K562 (cell line): ENCODE data around the gene PSMB7.

Source experiments
- CEBPB ChIP-seq: fragments of 450-650 bp; IDR thresholded peaks from 2 replicates; pipeline ENCODE4 v1.6.1; 2016; ENCODE audit warnings: missing genetic modification characterization, missing compliant biosample characterization
- CTCF ChIP-seq, 3 experiments: IDR thresholded peaks in 2 of 3; conservative IDR thresholded peaks in 1 of 3; 2 replicates each; pipeline ENCODE4 v1.5.1; 2011 to 2012; ENCODE audit warnings: low read length in 3 of 3, mild to moderate bottlenecking in 3 of 3, control low read depth in 2 of 3, improper control_type of control experiment in 1 of 3, inconsistent platforms in 1 of 3, low read depth in 1 of 3, mixed read lengths in 1 of 3, moderate library complexity in 1 of 3; ENCODE audit not compliant: insufficient read depth in 2 of 3
- EP300 ChIP-seq: IDR thresholded peaks from 2 replicates; pipeline ENCODE4 v1.6.1; 2012; ENCODE audit warnings: low read length, improper control_type of control experiment
- EZH2 ChIP-seq: IDR thresholded peaks from 2 replicates; pipeline ENCODE4 v1.6.1; 2012; ENCODE audit warnings: low read depth, mild to moderate bottlenecking, inconsistent platforms, low read length, borderline replicate concordance
- FOS ChIP-seq: IDR thresholded peaks from 3 replicates; pipeline ENCODE4 v1.6.1; 2011; ENCODE audit not compliant: insufficient read length; ENCODE audit errors: extremely low read depth
- POLR2A ChIP-seq: fragments of 450-650 bp; conservative IDR thresholded peaks from 2 replicates; pipeline ENCODE4 v1.6.1; 2016
- PYGO2 ChIP-seq: fragments of 450-650 bp; IDR thresholded peaks from 2 replicates; pipeline ENCODE4 v1.6.1; 2016; ENCODE audit warnings: mild to moderate bottlenecking, missing genetic modification characterization, moderate library complexity, missing compliant biosample characterization
- RNF2 ChIP-seq: sonication (generic); IDR thresholded peaks from 2 replicates; pipeline ENCODE4 v1.6.1; 2016
- SMARCC2 ChIP-seq: fragments of 450-650 bp; IDR thresholded peaks from 2 replicates; pipeline ENCODE4 v1.6.1; 2017; ENCODE audit warnings: antibody characterized with exemption, moderate library complexity, mild to moderate bottlenecking, low read depth
- STAT6 ChIP-seq: sonication (generic); formaldehyde crosslinking; IDR thresholded peaks from 2 replicates; pipeline ENCODE4 v1.8.1; 2023; ENCODE audit warnings: mild to moderate bottlenecking, missing genetic modification reagents
- UBTF ChIP-seq, 2 experiments: IDR thresholded peaks; 2 replicates each; pipeline ENCODE4 v1.6.1; 2012; ENCODE audit warnings: improper control_type of control experiment in 2 of 2, low read depth in 2 of 2, low read length in 2 of 2, borderline replicate concordance in 1 of 2
- WHSC1 ChIP-seq: IDR thresholded peaks from one replicate; pipeline ENCODE4 v1.6.1; 2012; ENCODE audit warnings: low read length, control low read depth, inconsistent platforms
- ZBTB40 ChIP-seq, 2 experiments: fragments of 450-650 bp in 1 of 2; sonication (generic) in 1 of 2; formaldehyde crosslinking in 1 of 2; IDR thresholded peaks; 2 replicates each; pipeline versions ENCODE4 v1.7.1 to v1.9.0; 2016 to 2022; ENCODE audit warnings: inconsistent platforms in 1 of 2, mild to moderate bottlenecking in 1 of 2, missing genetic modification reagents in 1 of 2
- ZNF639 ChIP-seq, 2 experiments: fragments of 200-800 bp in 1 of 2; sonication (Bioruptor generic) in 1 of 2; sonication (generic) in 1 of 2; formaldehyde crosslinking in 1 of 2; IDR thresholded peaks in 1 of 2; conservative IDR thresholded peaks in 1 of 2; 2 replicates each; pipeline versions ENCODE4 v1.5.0 to v1.6.1; 2016 to 2020; ENCODE audit warnings: missing compliant biosample characterization in 1 of 2, missing genetic modification characterization in 1 of 2, missing genetic modification reagents in 1 of 2

- TF ChIP-seq ZNF639 (CRISPR knock-in tag; conservative IDR thresholded peaks at IDR 0.05 in 1 of 2, IDR thresholded peaks at IDR 0.05 in 1 of 2) (no peak), CTCF (IDR thresholded peaks at IDR 0.05 in 2 of 3, conservative IDR thresholded peaks at IDR 0.05 in 1 of 3; ENCODE audit: insufficient read depth in 2 of 3, low read depth in 1 of 3, low read length in 3 of 3) (no peak), PYGO2 (tag) (no peak), EP300 (no peak), WHSC1 (no peak), EZH2 (no peak), RNF2 (no peak), UBTF (IDR thresholded peaks at IDR 0.05; ENCODE audit: borderline replicate concordance in 1 of 2, low read depth in 2 of 2, low read length in 2 of 2) (no peak), FOS (no peak), SMARCC2 (no peak), POLR2A (no peak), CEBPB (no peak), STAT6 (CRISPR knock-in tag) (no peak), ZBTB40 (IDR thresholded peaks at IDR 0.05) (no peak), ZBTB40 (CRISPR knock-in tag; IDR thresholded peaks at IDR 0.05) (no peak)
These were observed 27.1 kb upstream of the PSMB7 start for GRCh38 chr9:124442379-124442778.
